Suppressor macrophage treated with lipopolysaccharide for 1 hour (primary cell): ENCODE results near the gene SUSD3.
"Not testable (repeated sequence)": the region's sequence is repeated elsewhere in the genome, so short reads cannot be mapped to it uniquely, and the experiment has no call there.

Experiments
- DNase-seq, 3 donors: peaks; one replicate each; pipeline ENCODE4 v3.0.0-alpha.2; 2020 to 2022

SUSD3 gene

DNA sequence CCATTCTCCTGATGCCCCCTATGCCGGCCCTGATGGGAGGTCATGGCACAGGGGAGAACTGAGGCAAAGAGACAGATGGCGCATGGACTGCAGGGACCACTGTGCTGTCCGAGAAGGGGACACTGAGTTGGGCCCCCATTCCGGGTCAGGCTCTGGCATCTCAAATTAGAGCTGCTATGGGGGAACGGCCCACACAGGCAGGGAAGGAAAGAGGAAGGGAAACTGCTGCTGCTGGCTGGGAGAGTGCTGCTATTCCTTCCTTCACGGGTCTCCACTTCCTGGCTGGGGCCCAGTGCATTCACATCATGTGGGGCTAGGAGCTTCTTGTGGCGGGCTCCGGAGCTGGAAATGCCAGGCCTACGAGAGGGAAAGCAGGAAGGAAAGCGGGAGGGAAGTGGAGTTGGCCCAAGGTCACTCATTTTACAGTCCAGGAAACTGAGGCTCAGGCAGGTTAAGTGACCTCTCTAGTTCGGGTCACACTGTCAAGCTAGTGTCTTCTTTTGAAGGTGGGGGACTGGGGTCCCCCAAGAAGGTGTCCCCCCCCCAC lies 36.2 kb downstream of the SUSD3 start:
- peak; percentile 82 to 88 (median 87) for DNase-seq

DNA sequence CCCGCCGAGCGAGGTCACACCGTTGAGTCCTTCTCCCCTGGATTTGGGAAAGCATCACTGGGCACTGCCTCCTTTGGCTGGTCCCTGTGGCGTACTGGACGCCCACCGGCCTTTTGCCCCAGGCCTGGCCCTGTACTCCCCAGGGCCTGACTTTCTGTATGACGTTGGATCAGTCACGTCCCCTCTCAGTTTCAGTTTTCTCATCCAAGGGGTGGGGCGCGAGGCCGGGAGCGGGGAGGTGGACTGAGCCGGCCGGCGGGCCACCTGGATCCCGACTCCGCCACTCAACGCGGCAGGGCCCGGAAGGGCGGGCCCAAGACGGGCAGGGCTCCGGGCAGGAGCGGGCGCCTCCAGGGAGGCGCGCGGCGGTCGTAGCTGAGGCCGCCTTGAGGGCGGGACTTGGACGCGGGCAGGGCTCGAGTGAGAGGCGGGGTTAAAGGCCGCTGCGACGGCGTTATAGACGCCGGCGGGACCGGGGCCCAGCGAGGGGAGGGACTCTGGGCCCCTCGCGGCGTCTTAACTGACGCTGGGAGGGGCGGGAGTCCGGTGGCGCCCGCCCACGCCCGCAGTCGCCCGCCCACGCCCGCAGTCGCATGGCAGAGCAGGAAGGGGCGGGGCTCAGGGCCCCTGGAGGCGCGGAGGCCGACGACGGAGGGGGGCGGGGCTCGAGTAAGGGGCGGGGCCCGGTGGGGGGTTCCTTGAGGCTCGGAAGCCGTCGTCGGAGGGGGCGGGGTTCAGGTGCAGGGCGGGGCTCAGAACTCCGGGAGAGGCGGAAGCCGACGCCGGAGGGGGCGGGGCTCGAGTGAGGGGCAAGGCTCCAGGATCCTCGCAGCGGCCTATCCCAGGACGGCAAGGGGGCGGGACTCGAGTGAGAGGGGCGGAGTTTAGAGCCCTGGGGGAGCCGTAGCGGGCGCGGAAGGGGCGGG lies 37.0 kb downstream of the SUSD3 start:
- DNase-seq, result peak; percentile 100

DNA sequence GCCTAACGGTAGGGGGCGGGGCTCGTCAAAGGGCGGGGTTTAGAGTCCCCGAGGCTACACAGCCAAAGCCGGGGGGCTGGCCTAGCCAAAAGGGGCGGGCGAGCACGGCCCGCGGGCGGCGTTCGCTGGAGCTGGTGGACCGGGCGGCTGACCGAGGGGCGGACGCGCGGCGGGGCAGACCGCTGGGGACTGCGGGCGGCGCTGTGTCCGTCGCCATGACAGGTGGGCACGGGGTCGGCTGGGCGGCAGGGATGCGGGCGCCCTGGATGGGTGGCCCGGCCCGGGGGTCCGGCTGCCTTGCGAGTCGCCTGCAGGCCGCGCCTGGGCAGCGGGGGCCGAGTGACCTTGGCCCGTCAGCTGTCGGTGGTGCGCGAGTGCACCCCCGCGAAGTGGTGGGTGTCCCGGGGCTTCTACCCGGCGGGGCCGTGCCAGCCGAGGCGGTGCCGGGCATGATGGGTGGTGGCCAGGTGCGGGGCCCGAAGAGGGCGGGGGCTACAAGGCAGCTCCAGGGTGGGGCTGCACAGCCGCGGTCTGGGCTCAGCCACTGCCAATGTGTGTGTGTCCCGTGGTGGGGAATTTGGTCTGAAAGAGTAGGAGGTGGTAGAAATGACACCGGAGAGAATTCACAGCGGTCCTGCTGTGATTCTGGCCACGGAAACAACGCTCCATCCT lies 37.8 kb downstream of the SUSD3 start, which contains the start of gene CARD19:
TSS of gene CARD19 (plus strand) at position 87 of the 672 bp plus-strand sequence. CDS start at position 216, 129 bp downstream.
- peak; percentile 36 to 74 (median 48) for DNase-seq

DNA sequence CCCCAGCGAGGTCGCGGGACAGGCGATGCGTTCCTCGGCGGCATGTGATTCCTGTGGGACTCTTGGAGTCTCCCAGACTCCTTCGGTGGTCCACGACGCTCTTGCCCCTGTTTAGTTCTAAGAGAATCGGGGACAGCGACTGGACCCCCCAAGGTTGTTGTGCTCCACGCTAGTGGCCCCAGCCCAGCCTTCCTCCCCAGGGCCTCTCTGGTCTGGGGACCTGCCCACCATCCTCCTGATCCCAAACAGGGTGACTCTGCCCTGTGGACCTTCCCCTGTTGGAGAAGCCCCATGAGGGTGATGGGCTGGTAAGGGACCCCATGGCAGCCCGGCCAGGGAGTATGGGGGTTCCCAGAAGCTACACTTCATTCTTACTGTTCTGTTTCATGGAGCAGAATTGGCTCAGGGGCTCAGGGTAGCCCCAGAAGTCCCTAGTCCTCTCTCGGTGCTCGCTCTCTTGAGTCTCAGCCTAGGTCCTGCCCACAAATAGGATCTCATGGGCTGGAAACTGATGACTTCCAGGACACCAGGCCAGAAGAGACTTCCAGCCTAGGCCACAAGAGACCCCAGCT lies 38.4 kb downstream of the SUSD3 start:
- DNase-seq, result no peak

- peak in 2 of 3 donors; percentile 50 to 52 for DNase-seq
Measured at GRCh38 chr9:93097511-93098201, 39.2 kb downstream of the SUSD3 start.

DNA sequence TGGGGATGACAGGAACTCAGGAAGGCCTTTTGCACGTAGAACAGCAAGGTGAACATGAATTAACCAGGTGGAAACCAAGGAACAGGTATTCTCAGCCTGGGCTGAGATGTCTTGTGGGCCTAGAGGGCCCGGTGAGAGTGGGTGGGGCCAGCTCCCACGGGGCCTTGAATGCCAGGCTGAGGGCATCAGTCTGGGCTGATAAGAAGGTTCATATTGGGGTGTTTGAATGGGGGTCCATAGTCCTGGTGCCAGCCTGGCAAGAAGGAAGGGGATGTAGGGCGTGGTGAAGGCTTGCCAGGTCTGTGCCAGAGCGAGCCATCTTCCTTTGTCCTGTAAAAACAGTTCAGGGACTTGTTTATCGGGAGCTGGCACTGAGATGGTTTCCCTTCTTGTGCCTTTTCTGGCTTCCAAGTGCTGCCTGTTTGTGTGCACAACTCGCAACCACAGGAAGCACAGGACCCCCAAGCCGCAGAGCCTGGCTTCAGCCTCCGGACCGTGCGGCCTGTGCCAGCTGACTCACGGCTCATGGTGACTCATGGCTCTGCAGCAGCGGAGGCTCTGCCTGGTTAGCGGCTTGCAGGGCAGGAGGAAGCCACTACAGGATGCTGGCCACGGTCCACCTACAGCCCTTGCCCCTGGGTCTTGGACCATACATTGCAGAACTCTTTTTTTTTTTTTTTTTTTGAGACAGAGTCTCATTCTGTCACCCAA lies 39.9 kb downstream of the SUSD3 start:
- DNase-seq, result peak; percentile 93 to 95 (median 94)

DNA sequence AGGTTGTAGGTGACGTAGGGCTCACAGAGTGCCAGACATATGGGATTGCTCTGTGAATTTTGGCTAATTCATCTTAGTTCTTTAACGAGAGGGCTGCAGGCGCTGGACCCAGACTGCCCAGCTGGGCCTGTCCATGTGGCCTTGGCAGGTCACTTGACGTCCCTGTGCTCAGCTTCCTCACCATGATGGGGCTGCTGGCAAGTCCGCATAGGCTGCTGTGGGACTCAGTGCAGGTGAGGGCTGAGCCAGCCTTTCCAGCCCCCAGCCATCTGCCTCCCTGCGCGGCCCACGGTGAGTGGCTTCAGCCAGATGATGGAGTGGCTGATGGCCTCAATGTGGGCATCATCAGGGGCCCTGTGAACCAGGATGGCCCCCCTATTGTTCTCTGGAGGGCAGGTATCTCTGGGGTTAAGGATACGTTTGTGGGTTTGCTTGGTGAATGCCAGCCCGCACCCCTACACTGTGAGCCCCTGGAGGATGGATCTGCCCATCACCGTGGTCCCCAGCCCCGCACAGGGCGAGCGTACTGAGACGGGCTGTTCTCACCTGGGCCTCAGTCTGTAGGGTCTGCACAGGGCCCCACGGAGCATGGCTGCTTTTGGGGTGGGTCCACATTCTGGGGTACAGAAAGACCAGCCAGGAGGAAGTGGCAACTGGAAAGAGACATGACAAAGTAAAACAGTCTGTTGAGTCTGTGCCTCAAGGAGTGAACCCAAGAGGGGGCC lies 41.2 kb downstream of the SUSD3 start:
- no peak for DNase-seq

DNA sequence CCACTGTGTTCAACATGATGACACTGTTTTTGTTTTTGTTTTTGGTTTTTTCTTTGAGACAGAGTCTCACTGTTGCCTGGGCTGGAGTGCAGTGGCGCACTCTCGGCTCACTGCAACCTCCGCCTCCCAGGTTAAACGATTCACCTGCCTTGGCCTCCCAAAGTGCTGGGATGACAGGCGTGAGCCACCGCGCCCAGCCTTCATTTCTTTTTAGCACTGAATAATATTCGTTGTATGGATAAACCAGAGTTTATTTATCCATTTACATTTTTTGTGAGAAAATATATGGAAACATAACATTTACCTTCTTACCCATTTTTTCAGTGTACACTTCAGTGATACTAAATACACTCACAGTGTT lies 41.8 kb downstream of the SUSD3 start:
- no peak for DNase-seq

GRCh38 chr9:93101086-93101485 lies 42.6 kb downstream of the SUSD3 start:
- DNase-seq, result not testable (repeated sequence)

DNA sequence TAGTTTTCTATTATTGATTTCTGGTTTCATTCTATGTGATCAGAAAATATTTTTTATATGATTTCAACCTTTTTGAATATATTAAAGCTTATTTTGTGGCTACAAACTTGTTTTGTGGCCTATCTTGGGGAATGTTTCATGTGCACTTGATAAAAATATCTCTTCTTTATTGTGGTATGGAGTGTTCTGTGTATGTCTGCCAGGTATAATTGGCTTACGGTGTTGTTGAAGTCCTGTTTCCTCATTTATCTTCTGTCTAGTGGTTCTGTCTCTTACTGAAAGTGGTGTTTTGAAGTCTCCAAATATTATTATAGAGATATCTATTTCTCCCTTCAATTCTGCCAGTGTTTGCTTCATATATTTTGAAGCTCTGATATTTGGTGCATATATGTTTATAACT lies 47.1 kb downstream of the SUSD3 start:
- no peak for DNase-seq

DNA sequence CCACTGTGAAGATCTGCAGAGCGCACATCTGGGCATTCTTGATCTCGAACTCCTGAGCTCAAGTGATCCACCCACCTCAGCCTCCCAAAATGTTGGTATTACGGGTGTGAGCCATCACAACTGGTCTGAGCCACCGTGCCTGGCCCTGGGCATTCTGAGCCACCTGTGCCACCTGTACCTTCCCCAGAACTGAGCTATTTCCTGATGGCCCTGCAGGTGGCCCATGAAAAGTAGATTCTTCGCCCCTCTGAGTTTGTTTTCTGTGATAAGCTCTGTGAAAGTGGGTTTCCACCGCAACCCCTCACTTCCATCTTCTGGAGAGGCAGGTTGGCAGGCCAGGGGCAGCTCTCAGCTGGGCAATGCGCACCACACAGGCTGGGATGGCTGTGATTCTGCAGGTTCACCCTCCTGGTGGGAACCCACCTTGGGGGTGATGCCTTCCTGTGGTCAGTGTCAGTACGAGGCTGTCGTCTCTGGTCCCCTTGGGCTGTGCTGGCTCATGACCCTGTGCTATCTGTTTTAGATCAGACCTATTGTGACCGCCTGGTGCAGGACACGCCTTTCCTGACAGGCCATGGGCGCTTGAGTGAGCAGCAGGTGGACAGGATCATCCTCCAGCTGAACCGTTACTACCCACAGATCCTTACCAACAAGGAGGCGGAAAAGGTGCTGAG lies 48.8 kb downstream of the SUSD3 start:
- no peak for DNase-seq

GRCh38 chr9:93107825-93108161 lies 49.3 kb downstream of the SUSD3 start:
- no peak for DNase-seq

- peak in 2 of 3 donors; percentile 22 to 40 for DNase-seq
Measured at GRCh38 chr9:93108291-93109041, 50.0 kb downstream of the SUSD3 start.

- DNase-seq, result peak in 1 of 3 donors; percentile 5
Measured at GRCh38 chr9:93110311-93110855, 51.9 kb downstream of the SUSD3 start.

GRCh38 chr9:93111001-93111370 lies 52.5 kb downstream of the SUSD3 start:
- DNase-seq, result peak in 2 of 3 donors; percentile 4 to 9

DNA sequence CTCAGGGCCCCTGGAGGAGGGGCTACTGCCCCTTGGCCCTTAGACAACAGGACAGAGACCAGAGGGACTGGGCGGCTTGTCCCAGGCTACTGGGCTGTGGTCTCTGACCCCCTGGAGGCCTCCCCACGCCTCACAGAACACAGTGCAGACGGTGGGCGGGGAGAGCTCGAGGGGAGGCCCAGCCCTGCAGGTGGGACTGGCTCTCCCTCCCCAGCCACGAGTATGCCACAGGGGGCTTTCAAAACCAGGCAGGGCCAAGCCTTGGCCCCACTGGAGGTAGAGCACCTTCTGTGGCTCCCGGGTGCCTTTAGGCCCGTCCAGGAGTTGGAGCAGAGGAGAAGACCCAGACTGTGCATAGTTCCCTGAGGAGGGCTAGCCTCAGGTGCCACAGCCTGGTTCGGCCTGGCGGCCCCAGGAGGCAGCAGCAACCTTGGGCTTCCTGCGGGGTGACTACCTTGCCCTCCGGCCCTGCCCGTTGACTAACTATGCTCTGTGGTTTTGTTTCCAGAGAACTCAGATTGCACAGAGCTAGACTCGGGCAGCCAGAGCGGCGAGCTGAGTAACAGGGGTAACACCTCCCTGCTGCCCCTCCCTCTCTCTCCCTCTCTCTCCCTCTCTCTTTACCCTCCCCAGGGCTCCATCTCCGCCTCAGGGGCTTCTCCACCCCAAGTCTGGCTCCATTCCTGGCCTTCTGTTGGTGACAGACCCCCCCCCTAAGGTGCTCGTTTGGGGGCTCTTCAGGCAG lies 53.0 kb downstream of the SUSD3 start:
- peak; percentile 68 to 76 (median 68) for DNase-seq

DNA sequence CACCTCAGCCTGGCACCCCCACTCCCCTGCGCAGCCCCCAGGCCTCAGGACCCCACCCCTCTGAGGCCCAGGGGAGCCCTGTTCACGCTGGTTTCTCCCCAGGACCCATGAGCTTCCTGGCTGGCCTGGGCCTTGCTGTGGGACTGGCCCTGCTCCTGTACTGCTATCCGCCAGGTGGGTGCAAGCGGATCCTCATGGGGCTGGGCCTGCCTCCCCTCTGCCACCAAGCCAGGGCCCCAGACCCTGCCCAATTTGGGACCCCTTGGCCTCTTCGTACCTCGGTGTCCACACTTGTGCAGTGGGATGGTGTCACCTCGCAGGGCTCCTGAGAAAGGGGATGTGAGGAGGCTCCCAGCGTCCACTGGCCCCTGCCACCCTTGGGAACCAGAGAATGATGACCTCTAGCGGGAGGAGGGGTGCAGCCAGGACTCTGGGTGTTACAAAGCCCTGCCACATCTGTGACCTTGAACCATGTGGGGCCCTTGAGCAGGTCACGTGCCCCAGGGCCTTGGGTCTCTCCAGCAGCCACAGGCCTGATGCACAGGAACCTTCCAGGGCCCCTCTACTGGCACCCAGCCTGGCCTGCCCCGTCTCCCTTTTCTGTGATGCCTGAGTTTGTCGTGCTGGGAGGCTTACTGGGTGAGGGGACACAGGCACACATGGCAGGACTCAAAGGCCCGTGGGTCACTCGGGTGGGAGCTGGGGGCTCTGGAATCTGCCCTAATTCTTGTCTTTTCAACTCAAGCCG lies 53.8 kb downstream of the SUSD3 start:
- DNase-seq, result peak in 2 of 3 donors; percentile 58 to 62

- DNase-seq, result no peak
Measured at GRCh38 chr9:93112864-93113389, 54.4 kb downstream of the SUSD3 start.
